Testis (tissue), 2 donors: ENCODE results near the gene PDK3.

Experiments used
- POLR2A ChIP-seq: fragments of 450-650 bp; IDR thresholded peaks from one replicate; pipeline ENCODE4 v1.6.1; 2017; ENCODE audit warnings: antibody characterized with exemption, mild to moderate bottlenecking, moderate library complexity
- TF ChIP-seq, protein P1 (sequence below), 3 experiments: fragments of 450-650 bp in 2 of 3; fragments of 200-600 bp in 1 of 3; sonication (generic) in 1 of 3; IDR thresholded peaks; one replicate each; pipeline ENCODE4 v1.5.1; 2016 to 2019; ENCODE audit warnings: antibody characterized with exemption in 3 of 3, mild to moderate bottlenecking in 2 of 3, moderate library complexity in 1 of 3

DNA sequence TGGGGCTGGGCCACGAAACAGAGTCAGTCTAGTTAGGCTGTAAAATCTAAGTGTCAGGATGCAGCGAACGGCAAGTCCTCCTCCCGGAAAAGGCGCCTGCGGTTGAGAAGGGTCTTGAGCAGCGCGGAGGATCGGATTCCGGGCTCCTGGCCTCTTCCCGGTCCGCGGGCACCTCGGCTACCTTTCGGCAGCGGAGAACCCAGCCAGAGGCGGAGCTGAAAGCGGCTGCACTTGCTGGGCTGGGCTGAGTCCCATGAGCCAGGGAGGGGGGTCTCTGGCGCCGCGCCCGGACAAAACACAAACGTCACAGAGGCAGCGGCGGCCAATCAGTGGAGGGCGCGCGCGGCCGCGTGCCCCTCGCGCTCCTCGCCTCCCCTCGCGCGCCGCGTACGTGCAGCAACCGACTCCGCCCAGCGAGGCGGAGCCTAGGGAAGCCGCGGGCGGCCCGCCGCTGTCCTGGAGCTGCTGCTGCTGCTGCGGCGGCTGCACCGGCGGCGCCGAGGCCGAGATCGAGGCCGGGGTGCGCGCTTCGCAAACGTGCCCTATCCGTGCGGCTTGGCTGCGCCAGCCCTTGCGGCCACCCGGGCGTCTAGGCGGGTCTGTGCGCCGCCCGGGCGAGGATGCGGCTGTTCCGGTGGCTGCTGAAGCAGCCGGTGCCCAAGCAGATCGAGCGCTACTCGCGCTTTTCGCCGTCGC, at the start of gene PDK3:
- TF ChIP-seq, protein P1, sequence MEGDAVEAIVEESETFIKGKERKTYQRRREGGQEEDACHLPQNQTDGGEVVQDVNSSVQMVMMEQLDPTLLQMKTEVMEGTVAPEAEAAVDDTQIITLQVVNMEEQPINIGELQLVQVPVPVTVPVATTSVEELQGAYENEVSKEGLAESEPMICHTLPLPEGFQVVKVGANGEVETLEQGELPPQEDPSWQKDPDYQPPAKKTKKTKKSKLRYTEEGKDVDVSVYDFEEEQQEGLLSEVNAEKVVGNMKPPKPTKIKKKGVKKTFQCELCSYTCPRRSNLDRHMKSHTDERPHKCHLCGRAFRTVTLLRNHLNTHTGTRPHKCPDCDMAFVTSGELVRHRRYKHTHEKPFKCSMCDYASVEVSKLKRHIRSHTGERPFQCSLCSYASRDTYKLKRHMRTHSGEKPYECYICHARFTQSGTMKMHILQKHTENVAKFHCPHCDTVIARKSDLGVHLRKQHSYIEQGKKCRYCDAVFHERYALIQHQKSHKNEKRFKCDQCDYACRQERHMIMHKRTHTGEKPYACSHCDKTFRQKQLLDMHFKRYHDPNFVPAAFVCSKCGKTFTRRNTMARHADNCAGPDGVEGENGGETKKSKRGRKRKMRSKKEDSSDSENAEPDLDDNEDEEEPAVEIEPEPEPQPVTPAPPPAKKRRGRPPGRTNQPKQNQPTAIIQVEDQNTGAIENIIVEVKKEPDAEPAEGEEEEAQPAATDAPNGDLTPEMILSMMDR (IDR thresholded peaks at IDR 0.05) = no peak
- peak; percentile 58 for TF ChIP-seq POLR2A
